Activated T-cell treated with anti-CD3 and anti-CD28 coated beads, Interleukin-2, amount 50 U/mL, for 4 hours (primary cell): ENCODE results near the gene SLC47A2. TPM values are rescaled to one million over a fixed set of nuclear protein-coding genes. Genes with fewer than 3 reads are reported as not detected.

ENCODE experiments used
- ATAC-seq, 2 donors: fragments of 200-7000 bp; cut with Tn5 transposase; one replicate each; pipeline ENCODE4 v1.10.0; 2021
- DNase-seq: peaks from one replicate; pipeline ENCODE4 v3.0.0-alpha.2; 2020
- H3K27me3 Mint-ChIP-seq: one replicate; pipeline ENCODE4 v1.8.0; 2021; ENCODE audit warnings: low read depth, mixed read lengths
- H3K36me3 Mint-ChIP-seq: one replicate; pipeline ENCODE4 v1.8.0; 2022; ENCODE audit warnings: mixed read lengths; ENCODE audit not compliant: insufficient read depth
- H3K4me1 Mint-ChIP-seq: one replicate; pipeline ENCODE4 v1.8.0; 2021; ENCODE audit warnings: low read depth, mixed read lengths
- H3K4me3 Mint-ChIP-seq: one replicate; pipeline ENCODE4 v1.8.0; 2021; ENCODE audit warnings: mild to moderate bottlenecking, moderate library complexity, mixed read lengths
- H3K9me3 Mint-ChIP-seq: one replicate; pipeline ENCODE4 v1.8.0; 2021; ENCODE audit warnings: mixed read lengths
- total RNA-seq, 3 donors: library from RNA; stranded (reverse); gene quantifications; one replicate each; pipeline ENCODE4 v1.2.1, GENCODE V29; 2021

SLC47A2 gene
- total RNA-seq, 3 donors from 2014 or later: not detected

- Mint-ChIP-seq H3K4me3 (peak overlapping the region; percentile 91), H3K36me3 (peaks cover 4% of the 10 kb centered on the region), H3K9me3 (no peaks in the 10 kb centered on the region), H3K4me1 (peaks cover 38% of the 10 kb centered on the region), H3K27me3 (no peaks in the 10 kb centered on the region)
- peak; percentile 60 to 67 for ATAC-seq
- peak; percentile 26 for DNase-seq
These were observed 68.5 kb downstream of the SLC47A2 start for GRCh38 chr17:19647697-19648474.

GRCh38 chr17:19646788-19647696 is 69.3 kb downstream of the SLC47A2 start:
- Mint-ChIP-seq H3K36me3 (no peaks in the 10 kb centered on the region), H3K27me3 (no peaks in the 10 kb centered on the region), H3K9me3 (no peaks in the 10 kb centered on the region), H3K4me1 (peaks cover 41% of the 10 kb centered on the region), H3K4me3 (peak overlapping the region; percentile 91)
- no peak for ATAC-seq
- no peak for DNase-seq

GRCh38 chr17:19645734-19646201 is 70.6 kb downstream of the SLC47A2 start:
- H3K9me3 Mint-ChIP-seq: no peaks in the 10 kb centered on the region
- no peaks in the 10 kb centered on the region for H3K36me3 Mint-ChIP-seq
- peaks cover 37% of the 10 kb centered on the region for H3K4me1 Mint-ChIP-seq
- no peaks in the 10 kb centered on the region for H3K27me3 Mint-ChIP-seq
- no peak overlapping the region for H3K4me3 Mint-ChIP-seq
- DNase-seq: peak; percentile 41
- no peak for ATAC-seq

- no peak for ATAC-seq
- H3K4me3 Mint-ChIP-seq: no peak overlapping the region
- no peaks in the 10 kb centered on the region for H3K27me3 Mint-ChIP-seq
- H3K4me1 Mint-ChIP-seq: peaks cover 29% of the 10 kb centered on the region
- H3K36me3 Mint-ChIP-seq: no peaks in the 10 kb centered on the region
- no peaks in the 10 kb centered on the region for H3K9me3 Mint-ChIP-seq
- DNase-seq: no peak
These were observed 71.7 kb downstream of the SLC47A2 start for GRCh38 chr17:19644493-19645210.

- peaks cover 12% of the 10 kb centered on the region for H3K4me1 Mint-ChIP-seq
- no peak overlapping the region for H3K4me3 Mint-ChIP-seq
- DNase-seq (no peak), ATAC-seq (no peak)
- no peaks in the 10 kb centered on the region for H3K36me3 Mint-ChIP-seq
- H3K27me3 Mint-ChIP-seq: peaks cover 5% of the 10 kb centered on the region
- H3K9me3 Mint-ChIP-seq: peaks cover 4% of the 10 kb centered on the region
These were observed 74.0 kb downstream of the SLC47A2 start for GRCh38 chr17:19642373-19642893.

GRCh38 chr17:19641687-19642372 is 74.6 kb downstream of the SLC47A2 start:
- no peak for DNase-seq
- Mint-ChIP-seq H3K4me3 (no peak overlapping the region), H3K27me3 (peaks cover 11% of the 10 kb centered on the region), H3K36me3 (no peaks in the 10 kb centered on the region), H3K4me1 (peaks cover 6% of the 10 kb centered on the region), H3K9me3 (peaks cover 4% of the 10 kb centered on the region)
- ATAC-seq: no peak

- DNase-seq: no peak
- Mint-ChIP-seq H3K4me3 (no peak overlapping the region), H3K4me1 (no peaks in the 10 kb centered on the region), H3K9me3 (no peaks in the 10 kb centered on the region), H3K36me3 (no peaks in the 10 kb centered on the region), H3K27me3 (peaks cover 5% of the 10 kb centered on the region)
- no peak for ATAC-seq
These were observed 84.5 kb downstream of the SLC47A2 start for GRCh38 chr17:19631905-19632304.

- peaks cover 3% of the 10 kb centered on the region for H3K27me3 Mint-ChIP-seq
- H3K4me3 Mint-ChIP-seq: no peak overlapping the region
- DNase-seq (no peak), ATAC-seq (no peak)
- no peaks in the 10 kb centered on the region for H3K4me1 Mint-ChIP-seq
- no peaks in the 10 kb centered on the region for H3K9me3 Mint-ChIP-seq
- no peaks in the 10 kb centered on the region for H3K36me3 Mint-ChIP-seq
These were observed 85.7 kb downstream of the SLC47A2 start for GRCh38 chr17:19630661-19631060.

- no peaks in the 10 kb centered on the region for H3K4me1 Mint-ChIP-seq
- H3K27me3 Mint-ChIP-seq: peaks cover 4% of the 10 kb centered on the region
- H3K9me3 Mint-ChIP-seq: no peaks in the 10 kb centered on the region
- no peak for DNase-seq
- no peak for ATAC-seq
- no peak overlapping the region for H3K4me3 Mint-ChIP-seq
- no peaks in the 10 kb centered on the region for H3K36me3 Mint-ChIP-seq
These were observed 86.3 kb downstream of the SLC47A2 start for GRCh38 chr17:19630035-19630434.

GRCh38 chr17:19629449-19629848 is 86.9 kb downstream of the SLC47A2 start:
- Mint-ChIP-seq H3K27me3 (peaks cover 4% of the 10 kb centered on the region), H3K4me1 (no peaks in the 10 kb centered on the region), H3K4me3 (no peak overlapping the region), H3K9me3 (no peaks in the 10 kb centered on the region), H3K36me3 (no peaks in the 10 kb centered on the region)
- ATAC-seq (no peak), DNase-seq (no peak)

Other genes with a start within 250 kb of the SLC47A2 start
- gene SLC47A1, start 182.7 kb downstream of the SLC47A2 start, total RNA-seq: under 1 TPM; 0.28 to 0.58 (median 0.54) TPM
- gene ALDH3A2, start 67.8 kb downstream of the SLC47A2 start, total RNA-seq: 10 to 100 TPM; 19.1 to 22.1 (median 19.5) TPM
- not detected for gene ALDH3A1, start 31.7 kb upstream of the SLC47A2 start, total RNA-seq
- 1 to 10 TPM; 4.5 to 6.9 (median 6.1) TPM for gene ULK2, start 151.4 kb upstream of the SLC47A2 start, total RNA-seq